Hindlimb muscle (tissue), 1 donor: Measurements from ENCODE around the gene PCDHGA1. TPM values are rescaled to one million over a fixed set of nuclear protein-coding genes. Genes with fewer than 3 reads are reported as not detected.
"Not testable (repeated sequence)": the region's sequence is repeated elsewhere in the genome, so short reads cannot be mapped to it uniquely, and the experiment has no call there.

Experiments used
- DNase-seq: peaks from one replicate; pipeline ENCODE4 v3.0.0-alpha.2; 2013
- polyA plus RNA-seq: library from polyadenylated mRNA; unstranded; fragments of 120-200 nt; gene quantifications from one replicate; pipeline ENCODE4 v1.2.1, GENCODE V29; 2013; ENCODE audit not compliant: insufficient read length

Gene PCDHGA1
- 0.77 TPM for polyA plus RNA-seq

DNA sequence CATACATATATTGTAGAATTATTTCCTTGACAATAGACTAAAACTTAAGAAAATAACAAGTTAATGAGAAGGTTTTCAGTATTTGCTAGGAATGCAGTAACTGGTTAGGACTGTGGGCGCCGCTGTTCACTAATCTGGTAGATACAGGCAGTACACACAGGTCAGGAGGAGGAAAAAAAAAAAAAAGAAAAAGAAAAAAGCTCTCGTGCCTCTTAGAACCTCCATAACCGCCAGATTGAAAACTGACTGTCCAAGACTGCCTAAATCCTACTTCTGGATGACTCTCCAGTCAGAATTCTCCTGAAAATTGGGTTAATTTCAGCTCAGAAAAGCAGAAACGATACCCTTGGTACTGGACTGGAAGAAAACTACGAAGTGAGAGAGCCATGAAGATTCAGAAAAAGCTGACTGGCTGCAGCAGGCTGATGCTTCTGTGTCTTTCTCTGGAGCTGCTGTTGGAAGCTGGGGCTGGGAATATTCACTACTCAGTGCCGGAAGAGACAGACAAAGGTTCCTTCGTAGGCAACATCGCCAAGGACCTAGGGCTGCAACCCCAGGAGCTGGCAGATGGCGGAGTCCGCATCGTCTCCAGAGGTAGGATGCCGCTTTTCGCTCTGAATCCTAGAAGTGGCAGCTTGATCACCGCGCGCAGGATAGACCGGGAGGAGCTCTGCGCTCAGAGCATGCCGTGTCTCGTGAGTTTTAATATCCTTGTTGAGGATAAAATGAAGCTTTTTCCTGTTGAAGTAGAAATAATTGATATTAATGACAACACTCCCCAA is at the start of gene PCDHGA1:
Gene PCDHGA1 (plus strand): TSS at position 216 of the 782 bp plus-strand sequence.
- DNase-seq, result no peak

DNA sequence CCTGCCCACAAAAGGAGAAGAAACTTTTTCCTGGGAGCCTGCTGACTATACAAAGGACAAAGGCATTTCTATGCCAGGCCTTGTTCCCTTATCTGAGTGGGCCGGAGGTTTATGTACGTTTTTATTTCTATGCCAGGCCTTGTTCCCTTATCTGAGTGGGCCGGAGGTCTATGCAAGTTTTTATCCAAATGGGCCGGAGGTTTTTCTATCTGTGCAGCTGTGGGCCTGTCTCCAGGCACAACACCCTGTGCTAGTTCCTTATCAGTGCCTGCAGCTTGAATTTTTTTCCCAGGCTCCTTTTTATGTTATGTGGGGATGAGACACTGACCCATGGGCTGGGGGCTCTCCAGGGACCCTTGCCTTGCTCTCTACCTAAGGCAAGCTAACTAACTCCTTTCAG is 31.9 kb upstream of the PCDHGA1 start:
- DNase-seq, result no peak

DNA sequence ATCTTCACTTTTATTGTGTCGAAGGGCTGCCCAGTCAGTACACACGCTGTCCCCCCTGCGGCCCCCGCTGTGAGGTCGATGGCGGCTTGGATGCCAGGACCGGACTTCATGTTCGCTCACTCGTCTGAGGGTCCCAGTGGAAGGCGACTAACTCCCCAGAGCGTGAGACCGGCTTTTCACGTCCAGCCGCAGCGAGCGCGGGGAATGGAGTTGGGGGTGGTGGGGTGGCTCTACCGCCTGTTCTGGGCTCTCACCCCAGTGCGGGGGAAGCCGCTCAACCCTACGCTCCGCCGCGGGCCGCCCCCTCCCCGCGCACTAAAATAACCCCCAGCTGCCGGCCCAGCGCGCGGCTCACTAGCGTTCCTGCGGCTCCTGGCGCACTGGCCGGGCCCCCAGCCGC is 26.6 kb upstream of the PCDHGA1 start, which contains the start of gene SLC25A2:
Gene SLC25A2 (minus strand): TSS at position 294 of the 400 bp plus-strand sequence. CDS start 184 bp downstream, at position 110.
- DNase-seq, result no peak

DNA sequence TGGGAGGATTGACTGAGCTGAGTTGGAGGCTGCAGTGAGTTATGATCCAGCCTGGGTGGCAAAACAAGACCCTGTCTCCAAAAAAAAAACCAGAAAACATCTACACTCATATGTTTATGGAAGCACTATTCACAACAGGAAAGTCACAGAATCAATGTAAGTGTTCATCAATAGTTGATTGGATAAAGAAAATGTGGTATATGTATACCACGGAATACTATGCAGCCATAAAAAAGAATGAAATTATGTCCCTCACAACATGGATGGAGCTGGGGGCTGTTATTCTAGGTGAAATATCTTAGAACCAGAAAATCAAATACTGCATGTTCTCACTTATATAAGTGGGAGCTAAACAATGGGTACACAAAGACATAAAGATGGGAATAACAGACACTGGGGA is 23.7 kb upstream of the PCDHGA1 start:
- no peak for DNase-seq

DNA sequence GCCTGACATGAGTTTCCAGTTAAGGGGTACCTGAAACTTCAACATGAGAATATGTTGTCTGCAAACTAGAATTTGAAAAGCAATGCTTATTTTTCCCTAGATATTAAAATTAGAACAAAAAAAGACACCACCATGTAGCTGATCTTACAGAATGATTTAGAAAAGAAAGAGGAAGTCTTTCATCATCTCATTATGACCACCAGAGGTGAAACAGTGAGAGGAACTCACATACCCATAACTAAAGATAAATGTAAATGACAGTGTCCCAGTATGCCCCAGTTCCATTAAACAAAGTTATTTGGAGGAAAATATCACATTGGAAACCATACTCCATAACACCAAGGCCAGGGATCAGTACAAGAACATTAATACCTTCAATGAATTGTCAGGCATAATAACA is 16.6 kb upstream of the PCDHGA1 start:
- DNase-seq, result no peak

DNA sequence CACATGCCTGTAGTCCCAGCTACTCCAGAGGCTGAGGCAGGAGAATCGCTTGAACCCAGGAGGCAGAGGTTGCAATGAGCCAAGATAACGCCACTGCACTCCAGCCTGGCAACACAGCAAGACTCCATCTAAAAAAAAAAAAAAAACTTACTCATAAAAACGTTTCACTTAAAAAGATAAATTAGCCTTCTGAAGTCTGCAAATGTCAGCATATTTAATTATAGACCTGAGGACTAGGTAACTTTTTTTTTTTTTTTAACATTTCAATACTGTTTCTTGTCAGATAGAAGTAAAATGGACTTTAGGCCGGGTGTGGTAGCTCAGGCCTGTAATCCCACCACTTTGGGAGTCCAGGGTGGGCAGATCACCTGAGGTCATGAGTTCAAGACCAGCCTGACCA is 13.4 kb upstream of the PCDHGA1 start:
- DNase-seq, result not testable (repeated sequence)

DNA sequence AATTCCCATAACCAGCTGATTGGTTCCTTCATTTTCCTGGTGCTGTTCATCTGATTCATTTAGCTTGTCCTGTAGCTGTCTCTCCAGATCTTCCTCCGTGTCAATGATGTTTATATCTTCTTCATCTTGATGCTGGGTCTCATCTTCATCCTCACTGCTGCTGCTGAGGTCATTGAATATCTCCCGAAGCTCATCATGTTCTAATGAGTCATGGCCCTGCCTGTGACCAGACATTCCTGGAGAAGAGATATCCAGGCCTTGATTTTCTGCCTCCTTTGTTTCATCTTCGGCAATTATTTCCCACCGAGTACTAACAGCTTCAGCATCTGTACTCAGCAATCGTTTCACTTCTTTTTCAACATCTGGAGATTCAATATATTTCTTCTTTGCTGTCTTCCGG is 11.1 kb upstream of the PCDHGA1 start:
- DNase-seq, result no peak

DNA sequence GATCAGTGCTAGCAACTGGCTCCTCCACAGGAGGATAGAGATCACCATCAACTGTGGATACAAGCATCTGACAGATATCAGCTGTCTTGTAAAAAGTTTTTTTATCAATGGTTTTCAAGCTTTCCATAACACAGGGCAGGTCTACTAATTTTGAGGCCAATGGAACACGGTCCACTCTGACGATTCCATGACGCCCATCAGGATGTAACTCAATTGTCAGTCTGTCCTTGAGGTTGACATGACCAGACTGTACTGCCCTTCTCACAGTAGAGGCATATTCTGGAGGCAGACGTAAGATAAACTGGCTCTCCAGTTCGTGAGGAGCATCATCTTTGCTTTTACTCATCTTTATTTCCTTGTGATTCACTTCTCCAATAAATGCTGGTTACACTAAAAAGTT is 10.6 kb upstream of the PCDHGA1 start:
- no peak for DNase-seq

DNA sequence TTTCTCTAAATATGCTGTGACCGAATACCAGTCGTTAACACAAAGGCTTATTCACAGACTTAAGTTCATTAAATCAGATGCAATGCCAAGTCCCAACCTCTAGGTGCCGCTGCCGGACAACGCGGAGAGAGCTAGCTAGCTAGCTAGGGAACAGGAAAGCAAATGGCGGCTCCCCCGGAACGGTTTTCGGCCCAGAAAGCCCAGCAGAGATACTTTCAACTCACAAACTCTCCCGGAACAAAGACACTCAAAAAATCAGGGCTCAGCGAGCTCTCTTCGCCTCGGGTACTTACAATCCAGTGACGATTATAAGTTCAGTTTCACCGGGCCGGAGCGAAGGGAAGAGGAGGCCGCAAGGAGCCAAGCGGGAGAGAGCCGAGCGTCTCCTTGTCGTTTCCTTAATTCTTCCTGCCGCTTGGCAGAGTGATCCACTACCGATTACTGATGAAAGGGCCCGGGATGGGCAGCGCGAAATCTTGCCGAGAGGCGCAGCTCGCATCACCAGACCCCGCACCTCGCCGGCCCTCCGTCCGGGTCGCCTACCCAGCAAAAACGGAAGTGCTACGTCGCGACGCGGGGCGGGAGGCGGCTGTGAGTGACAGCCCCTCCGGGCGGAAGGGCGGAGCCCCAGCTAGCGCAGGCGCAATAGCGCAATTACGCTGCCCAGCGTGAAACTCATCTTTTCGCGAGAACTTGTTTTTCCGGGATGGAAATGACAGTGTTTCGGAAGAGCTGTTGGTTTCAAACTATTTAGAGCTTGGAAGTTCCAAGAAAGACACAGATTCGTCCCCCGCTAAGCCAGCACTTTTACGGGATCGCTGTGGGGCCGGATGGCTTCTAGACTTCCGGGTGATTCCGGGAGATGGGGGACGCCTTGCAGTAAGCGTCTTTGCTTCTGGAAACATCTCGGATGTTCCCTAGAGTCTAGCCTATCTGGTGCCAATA is 9.8 kb upstream of the PCDHGA1 start, which contains the start of gene TAF7:
Gene TAF7 (minus strand): TSS at position 560 of the 945 bp plus-strand sequence. CDS start 740 bp downstream, outside the sequence.
- peak; percentile 95 for DNase-seq

DNA sequence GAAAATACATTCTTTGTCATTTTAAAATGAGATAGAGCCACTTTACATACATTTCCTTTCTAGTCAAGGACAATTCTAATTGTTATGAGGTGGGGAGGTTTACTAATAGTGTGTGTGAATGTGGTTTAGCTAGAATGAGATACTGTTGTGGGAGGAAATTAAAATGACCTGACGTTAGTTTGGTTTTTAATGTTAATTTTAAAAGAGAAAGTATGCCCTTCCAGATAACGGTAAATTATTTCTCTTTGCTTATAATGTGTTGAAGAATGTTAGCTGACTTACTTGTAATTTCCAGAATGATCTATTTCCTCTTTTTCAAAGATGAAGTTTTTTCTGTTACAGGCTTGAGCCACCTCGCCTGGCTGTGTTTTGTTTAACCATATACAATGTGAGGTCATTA is 8.1 kb upstream of the PCDHGA1 start:
- DNase-seq, result no peak

DNA sequence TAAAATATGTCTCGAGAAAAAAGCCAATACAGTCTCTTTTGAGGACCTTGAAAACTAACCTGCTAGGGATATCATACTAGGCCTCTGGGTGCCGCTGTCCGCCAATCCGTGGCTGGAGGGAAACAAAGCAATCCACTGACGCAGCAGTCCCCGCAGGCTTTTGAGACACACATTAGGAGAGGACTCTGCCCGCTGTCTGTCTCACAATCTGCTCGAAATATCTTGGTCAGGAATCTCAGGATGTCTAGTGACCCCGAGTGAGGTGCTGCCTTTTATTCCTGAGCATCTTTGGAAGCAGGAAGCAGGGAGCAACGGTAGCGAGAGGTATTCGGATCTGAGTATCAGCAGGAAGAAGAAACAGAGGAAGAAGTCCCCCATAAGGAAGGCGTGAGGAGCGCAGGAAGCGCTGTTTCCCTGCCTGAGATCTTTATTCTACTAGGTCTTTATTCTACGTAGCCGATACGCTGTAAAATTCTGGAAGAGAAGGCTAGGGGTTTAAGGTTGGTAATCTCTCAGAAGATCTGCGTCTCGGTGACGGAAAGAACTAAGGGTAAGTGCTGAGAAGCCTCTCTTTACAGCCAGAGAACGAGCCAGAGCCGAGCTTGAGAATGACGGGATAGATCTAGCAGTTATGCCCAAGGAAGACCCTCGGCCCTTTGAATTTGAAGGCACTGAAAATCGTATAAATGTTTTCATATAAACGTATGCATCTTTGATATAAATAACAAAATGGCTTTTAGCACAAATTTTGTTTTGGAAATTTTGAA is 4.0 kb upstream of the PCDHGA1 start:
- DNase-seq, result peak; percentile 17

DNA sequence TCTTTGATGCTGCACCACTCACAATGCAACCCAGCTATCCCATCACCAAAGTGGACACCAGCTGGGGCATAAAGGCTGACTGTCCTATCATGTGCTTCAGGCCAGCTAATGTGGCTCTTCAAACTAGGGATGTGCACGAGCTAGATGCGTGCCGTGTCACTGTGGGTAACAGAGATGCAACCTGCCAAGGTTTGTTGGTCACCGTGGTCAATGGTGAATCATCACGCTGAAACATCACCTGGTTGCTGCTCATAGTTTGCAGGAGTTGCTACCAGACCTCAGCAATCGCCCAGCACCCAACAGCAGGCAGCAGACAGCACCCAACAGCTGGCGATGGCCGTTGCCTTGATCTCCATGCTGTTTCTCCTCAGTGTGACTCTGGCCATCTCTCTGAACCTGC is 2.1 kb upstream of the PCDHGA1 start:
- DNase-seq, result no peak

DNA sequence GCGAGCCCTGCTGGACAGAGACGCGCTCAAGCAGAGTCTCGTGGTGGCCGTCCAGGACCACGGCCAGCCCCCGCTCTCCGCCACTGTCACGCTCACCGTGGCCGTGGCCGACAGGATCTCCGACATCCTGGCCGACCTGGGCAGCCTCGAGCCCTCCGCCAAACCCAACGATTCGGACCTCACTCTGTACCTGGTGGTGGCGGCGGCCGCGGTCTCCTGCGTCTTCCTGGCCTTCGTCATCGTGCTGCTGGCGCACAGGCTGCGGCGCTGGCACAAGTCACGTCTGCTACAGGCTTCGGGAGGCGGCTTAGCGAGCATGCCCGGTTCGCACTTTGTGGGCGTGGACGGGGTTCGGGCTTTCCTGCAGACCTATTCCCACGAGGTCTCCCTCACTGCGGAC is 2.3 kb downstream of the PCDHGA1 start:
- not testable (repeated sequence) for DNase-seq

DNA sequence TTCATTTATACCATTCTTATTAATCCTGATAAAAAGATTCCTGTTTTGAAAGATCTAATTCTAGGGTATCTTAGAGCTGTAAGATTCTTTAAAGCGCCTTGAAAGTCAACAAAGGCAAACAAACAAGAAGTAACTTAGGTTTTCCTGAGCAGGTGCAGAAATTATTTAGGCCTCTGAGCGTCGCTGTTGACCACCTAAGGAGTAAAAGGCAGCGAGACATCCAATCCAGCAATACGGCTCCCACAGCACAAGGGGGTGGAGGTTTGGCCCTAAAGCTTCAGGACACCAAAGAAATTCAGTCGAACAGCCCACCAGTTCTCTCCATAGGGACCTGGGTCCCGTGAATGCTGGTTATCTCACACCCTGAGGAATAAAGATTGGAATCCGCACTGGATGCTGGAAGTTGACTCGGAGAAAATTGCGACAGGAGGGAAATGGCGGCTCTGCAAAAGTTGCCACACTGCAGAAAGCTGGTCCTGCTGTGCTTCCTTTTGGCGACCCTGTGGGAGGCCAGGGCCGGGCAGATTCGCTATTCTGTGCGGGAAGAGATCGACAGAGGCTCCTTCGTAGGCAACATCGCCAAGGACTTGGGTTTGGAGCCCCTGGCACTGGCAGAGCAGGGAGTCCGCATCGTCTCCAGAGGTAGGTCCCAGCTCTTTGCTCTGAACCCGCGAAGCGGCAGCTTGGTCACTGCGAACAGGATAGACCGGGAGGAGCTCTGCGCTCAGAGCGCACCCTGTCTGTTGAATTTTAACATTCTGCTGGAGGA is 8.4 kb downstream of the PCDHGA1 start, which contains the start of gene PCDHGA2:
Gene PCDHGA2 (plus strand): TSS at position 223 of the 769 bp plus-strand sequence.
- DNase-seq, result peak; percentile 19

DNA sequence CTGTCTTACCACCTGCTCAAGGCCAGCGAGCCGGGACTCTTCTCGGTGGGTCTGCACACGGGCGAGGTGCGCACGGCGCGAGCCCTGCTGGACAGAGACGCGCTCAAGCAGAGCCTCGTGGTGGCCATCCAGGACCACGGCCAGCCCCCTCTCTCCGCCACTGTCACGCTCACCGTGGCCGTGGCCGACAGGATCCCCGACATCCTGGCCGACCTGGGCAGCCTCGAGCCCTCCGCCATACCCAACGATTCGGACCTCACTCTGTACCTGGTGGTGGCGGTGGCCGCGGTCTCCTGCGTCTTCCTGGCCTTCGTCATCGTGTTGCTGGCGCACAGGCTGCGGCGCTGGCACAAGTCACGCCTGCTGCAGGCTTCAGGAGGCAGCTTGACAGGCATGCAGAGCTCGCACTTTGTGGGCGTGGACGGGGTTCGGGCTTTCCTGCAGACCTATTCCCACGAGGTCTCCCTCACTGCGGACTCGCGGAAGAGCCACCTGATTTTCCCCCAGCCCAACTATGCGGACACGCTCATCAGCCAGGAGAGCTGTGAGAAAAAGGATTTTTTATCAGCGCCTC is 10.6 kb downstream of the PCDHGA1 start:
- not testable (repeated sequence) for DNase-seq

DNA sequence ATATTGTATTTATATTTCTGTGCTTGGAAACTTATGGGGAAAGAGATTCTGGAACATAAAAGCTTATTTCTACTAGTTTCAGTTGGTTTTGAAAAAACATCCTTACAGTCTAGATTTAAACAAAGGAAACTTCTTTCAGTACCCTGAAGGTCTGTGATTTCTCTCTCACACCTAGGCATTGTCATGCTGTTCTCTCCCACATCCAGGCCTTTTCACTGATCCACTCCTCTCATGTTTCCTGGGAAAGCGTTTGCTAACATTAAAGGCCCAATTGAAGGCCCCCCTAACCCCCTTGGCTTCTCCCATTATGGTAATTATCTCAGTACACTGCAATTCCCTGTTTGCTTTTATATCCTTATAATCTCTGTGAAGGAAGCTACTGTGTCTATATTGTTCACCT is 12.5 kb downstream of the PCDHGA1 start:
- DNase-seq, result no peak

DNA sequence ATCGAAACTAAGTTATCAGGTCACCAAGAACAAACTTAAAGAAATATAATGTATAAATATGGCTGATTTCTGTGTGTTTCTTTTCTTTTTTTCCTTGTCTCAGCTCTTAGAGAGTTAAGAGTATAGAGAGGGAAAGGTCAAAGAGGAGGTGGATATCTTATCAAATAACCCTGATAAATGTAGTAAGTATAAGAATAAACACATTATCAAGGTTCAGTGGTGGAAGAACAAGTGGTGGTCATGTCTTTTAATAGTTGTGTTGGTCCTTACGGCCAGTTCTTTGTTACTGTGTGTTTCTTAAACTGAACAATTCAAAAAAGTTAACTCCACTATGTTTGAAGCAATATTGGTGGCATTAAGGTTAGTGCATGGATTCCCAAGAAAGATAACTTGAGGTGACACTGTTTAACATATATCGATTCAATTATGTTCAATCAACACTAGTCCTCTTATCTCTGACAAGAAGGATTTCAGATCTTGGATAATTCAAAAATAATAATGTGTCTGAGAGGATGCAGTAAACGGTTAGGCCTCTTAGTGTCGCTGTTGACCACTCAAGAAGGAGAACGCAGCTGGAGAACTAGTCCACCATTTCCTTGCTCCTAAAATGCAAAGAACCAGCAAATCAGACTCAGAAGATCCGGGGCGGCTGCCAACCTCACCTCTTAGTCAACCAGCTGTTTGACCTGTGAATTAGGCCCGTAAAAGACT is 13.1 kb downstream of the PCDHGA1 start, which contains the start of gene PCDHGA3:
Gene PCDHGA3 (plus strand): TSS at position 588 of the 711 bp plus-strand sequence. CDS start 205 bp downstream, outside the sequence.
- no peak for DNase-seq

DNA sequence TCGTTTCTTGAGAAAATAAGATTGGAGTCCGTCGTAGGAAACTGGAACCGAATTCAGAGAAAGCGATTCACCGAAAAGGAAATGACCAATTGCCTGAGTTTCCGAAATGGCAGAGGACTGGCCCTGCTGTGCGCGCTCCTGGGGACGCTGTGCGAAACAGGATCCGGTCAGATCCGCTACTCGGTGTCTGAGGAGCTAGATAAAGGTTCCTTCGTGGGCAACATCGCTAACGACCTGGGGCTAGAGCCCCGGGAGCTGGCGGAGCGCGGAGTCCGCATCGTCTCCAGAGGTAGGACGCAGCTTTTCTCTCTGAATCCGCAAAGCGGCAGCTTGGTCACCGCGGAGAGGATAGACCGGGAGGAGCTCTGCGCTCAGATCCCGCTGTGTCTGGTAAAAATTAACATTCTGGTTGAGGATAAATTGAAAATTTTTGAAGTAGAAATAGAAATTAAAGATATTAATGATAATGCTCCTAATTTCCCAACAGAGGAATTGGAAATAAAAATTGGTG is 13.7 kb downstream of the PCDHGA1 start:
- no peak for DNase-seq

DNA sequence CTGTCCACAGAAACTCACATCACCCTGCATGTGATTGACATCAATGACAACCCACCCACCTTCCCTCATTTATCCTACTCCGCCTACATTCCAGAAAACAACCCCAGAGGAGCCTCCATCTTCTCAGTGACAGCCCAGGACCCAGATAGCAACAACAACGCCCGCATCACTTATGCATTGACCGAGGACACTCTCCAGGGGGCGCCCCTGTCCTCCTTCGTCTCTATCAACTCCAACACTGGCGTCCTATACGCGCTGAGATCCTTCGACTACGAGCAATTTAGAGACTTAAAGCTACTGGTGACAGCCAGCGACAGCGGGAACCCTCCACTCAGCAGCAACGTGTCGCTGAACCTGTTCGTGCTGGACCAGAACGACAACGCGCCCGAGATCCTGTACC is 15.0 kb downstream of the PCDHGA1 start:
- DNase-seq, result no peak

DNA sequence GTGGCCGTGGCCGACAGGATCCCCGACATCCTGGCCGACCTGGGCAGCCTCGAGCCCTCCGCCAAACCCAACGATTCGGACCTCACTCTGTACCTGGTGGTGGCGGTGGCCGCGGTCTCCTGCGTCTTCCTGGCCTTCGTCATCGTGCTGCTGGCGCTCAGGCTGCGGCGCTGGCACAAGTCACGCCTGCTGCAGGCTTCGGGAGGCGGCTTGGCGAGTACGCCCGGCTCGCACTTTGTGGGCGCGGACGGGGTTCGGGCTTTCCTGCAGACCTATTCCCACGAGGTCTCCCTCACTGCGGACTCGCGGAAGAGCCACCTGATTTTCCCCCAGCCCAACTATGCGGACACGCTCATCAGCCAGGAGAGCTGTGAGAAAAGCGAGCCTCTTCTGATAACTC is 15.7 kb downstream of the PCDHGA1 start:
- not testable (repeated sequence) for DNase-seq
